Measurements from ENCODE around the gene ELL. TPM values are rescaled to one million over a fixed set of nuclear protein-coding genes. Genes with fewer than 3 reads are reported as not detected.

ELL gene
- total RNA-seq, 1 experiment from 2014 or later, result 18.6 TPM

GRCh38 chr19:18397242-18398202 is 124.3 kb downstream of the ELL start, which contains the start of gene LRRC25:
LRRC25 (minus strand) TSS chr19:18397622; CDS start chr19:18396963, 659 bp downstream.
- ATAC-seq, result no peak
- CTCF ChIA-PET, result no interaction called here
- BruUV-seq (replicated peaks), result no TSS peak
- Histone ChIP-seq H3K9me3 (ENCODE audit: control insufficient read depth, insufficient read depth, low read depth, low read length) (no peaks in the 10 kb centered on the region), H3K4me1 (ENCODE audit: control insufficient read depth, insufficient read depth, low read length) (peaks cover 6% of the 10 kb centered on the region), H3K4me3 (ENCODE audit: low read depth in 2 of 2, low read length in 2 of 2) (no peak within 1 kb of the TSS), H3K36me3 (ENCODE audit: control insufficient read depth, insufficient read depth, low read length) (no peaks in the 10 kb centered on the region), H3K27me3 (ENCODE audit: control insufficient read depth, insufficient read depth, low read length) (no peaks in the 10 kb centered on the region), H3K27ac (ENCODE audit: low read length) (no peak within 1 kb of the TSS)
- intact Hi-C loops (cut with micrococcal nuclease; ENCODE audit: unreplicated experiment) (loop anchor here (10.0 kb wide), 1 partner anchor 1093 kb away; the partner anchor contains the start of genes ABHD8, DDA1 and MRPL34), in situ Hi-C loops (cut with HindIII; ENCODE audit: low pct_unique_long_range_greater_than_20kb, low sequenced_read_pairs) (no loop called here)
- POLR2A ChIA-PET, result no interaction called here
- no peak for DNase-seq (ENCODE audit: low read depth, low spot score)
- no peak for TF ChIP-seq SIN3A (IDR thresholded peaks at IDR 0.05; ENCODE audit: borderline replicate concordance, insufficient read depth, low read depth, low read length)
- no peak for TF ChIP-seq REST (IDR thresholded peaks at IDR 0.05; ENCODE audit: insufficient read depth in 1 of 2, low read depth in 2 of 2, low read length in 1 of 2)
- TF ChIP-seq POLR2AphosphoS5 (IDR thresholded peaks at IDR 0.05; ENCODE audit: low read depth, low read length), result no peak
- TF ChIP-seq CTCF (IDR thresholded peaks at IDR 0.05), result no peak
- no peak for TF ChIP-seq TCF7L2 (IDR thresholded peaks at IDR 0.05; ENCODE audit: low read depth, low read length)

- no TSS peak for BruUV-seq (replicated peaks)
- Histone ChIP-seq H3K36me3 (ENCODE audit: control insufficient read depth, insufficient read depth, low read length) (no peaks in the 10 kb centered on the region), H3K27me3 (ENCODE audit: control insufficient read depth, insufficient read depth, low read length) (no peaks in the 10 kb centered on the region), H3K4me1 (ENCODE audit: control insufficient read depth, insufficient read depth, low read length) (peaks cover 3% of the 10 kb centered on the region), H3K4me3 (ENCODE audit: low read depth in 2 of 2, low read length in 2 of 2) (no peak overlapping the region), H3K9me3 (ENCODE audit: control insufficient read depth, insufficient read depth, low read depth, low read length) (no peaks in the 10 kb centered on the region), H3K27ac (ENCODE audit: low read length) (no peak overlapping the region)
- DNase-seq (ENCODE audit: low read depth, low spot score) (no peak), ATAC-seq (no peak)
- ChIA-PET CTCF (no interaction called here), POLR2A (no interaction called here)
- in situ Hi-C loops (cut with HindIII; ENCODE audit: low pct_unique_long_range_greater_than_20kb, low sequenced_read_pairs) (no loop called here), intact Hi-C loops (cut with micrococcal nuclease; ENCODE audit: unreplicated experiment) (loop anchor here (10.0 kb wide), 1 partner anchor 1092 kb away; the partner anchor contains the start of genes ABHD8, DDA1 and MRPL34)
- TF ChIP-seq SIN3A (IDR thresholded peaks at IDR 0.05; ENCODE audit: borderline replicate concordance, insufficient read depth, low read depth, low read length) (no peak), CTCF (IDR thresholded peaks at IDR 0.05) (no peak), REST (IDR thresholded peaks at IDR 0.05; ENCODE audit: insufficient read depth in 1 of 2, low read depth in 2 of 2, low read length in 1 of 2) (no peak), TCF7L2 (IDR thresholded peaks at IDR 0.05; ENCODE audit: low read depth, low read length) (no peak), POLR2AphosphoS5 (IDR thresholded peaks at IDR 0.05; ENCODE audit: low read depth, low read length) (no peak)
These were observed 125.2 kb downstream of the ELL start for GRCh38 chr19:18396471-18397241.
